Globus pallidus (tissue), 1 donor: ENCODE results near the gene TOPORS.

ENCODE experiments used
- DNase-seq: peaks from one replicate; pipeline ENCODE4 v3.0.0-alpha.2; 2015; ENCODE audit warnings: low spot score

Gene TOPORS

GRCh38 chr9:32502464-32502863, 49.9 kb downstream of the TOPORS start:
- no peak for DNase-seq

- no peak for DNase-seq
Measured at GRCh38 chr9:32501868-32502267, 50.5 kb downstream of the TOPORS start.

GRCh38 chr9:32500768-32501167, 51.6 kb downstream of the TOPORS start:
- DNase-seq = no peak

- DNase-seq = no peak
Measured at GRCh38 chr9:32497921-32498320, 54.5 kb downstream of the TOPORS start.

- DNase-seq = no peak
Measured at GRCh38 chr9:32490601-32491000, 61.8 kb downstream of the TOPORS start.
